GM10248 (cell line): Measurements from ENCODE around the gene NLK.
"Not testable (repeated sequence)": the region's sequence is repeated elsewhere in the genome, so short reads cannot be mapped to it uniquely, and the experiment has no call there.

Experiments
- CTCF ChIA-PET: fragments of 300-600 bp; sonication (Branson Sonifier 250); formaldehyde crosslinking; extraction: SDS; loops from one replicate; lab custom pipeline; 2021; ENCODE audit warnings: antibody characterized with exemption; lab: Yijun Ruan, JAX
- POLR2A ChIA-PET: fragments of 350-650 bp; sonication (Branson Sonifier 250); formaldehyde crosslinking; extraction: SDS; loops from one replicate; lab custom pipeline; 2020; ENCODE audit warnings: antibody characterized with exemption; lab: Yijun Ruan, JAX
- DNase-seq: peaks from one replicate; pipeline ENCODE4 v3.0.0; 2012; ENCODE audit errors: extremely low spot score
- TF ChIP-seq, protein P1 (sequence below): IDR thresholded peaks from 2 replicates; pipeline ENCODE4 v1.5.1; 2012; ENCODE audit warnings: mild to moderate bottlenecking, low read depth; ENCODE audit errors: extremely low read depth, missing control alignments, control extremely low read depth

Gene NLK

DNA sequence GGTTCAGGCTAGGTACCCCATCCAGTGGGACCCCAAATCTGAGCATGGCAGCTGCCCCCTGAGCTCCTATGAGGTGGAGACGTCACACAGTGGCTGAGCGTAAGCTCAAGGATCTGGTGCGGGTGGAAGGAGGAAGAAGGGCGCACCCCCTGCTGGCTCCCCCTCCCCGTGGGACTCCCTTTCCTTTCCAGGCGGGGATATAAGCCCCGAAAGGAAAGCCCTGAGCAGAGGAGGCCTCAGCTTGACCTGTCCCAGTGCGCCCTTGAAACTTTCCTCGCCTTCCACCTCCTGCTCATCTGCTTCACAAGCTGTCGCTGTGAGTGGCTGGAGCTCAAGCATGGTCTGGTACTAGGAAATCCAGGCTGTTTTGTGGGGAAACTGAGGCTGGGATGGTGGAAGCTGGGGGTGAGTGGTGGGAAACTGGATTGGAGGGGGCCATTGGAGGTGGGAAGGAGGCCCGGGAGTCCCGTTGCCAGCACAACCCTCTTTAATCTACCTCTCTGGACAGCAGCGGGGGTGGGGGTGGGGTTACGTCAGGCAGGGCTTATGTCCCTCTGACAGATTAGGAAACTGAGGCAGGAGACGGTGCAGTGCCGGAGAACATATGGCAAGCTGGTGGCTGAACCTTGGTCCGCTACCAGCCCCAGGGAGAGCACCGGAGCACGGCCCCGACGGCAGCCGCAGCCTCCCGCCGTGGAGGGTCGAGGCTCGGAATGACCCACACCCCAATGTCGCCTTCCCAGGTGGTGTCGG, 184.3 kb downstream of the NLK start:
- ChIA-PET POLR2A (no interaction called here), CTCF (interaction anchor here (1.0 to 2.1 kb wide), 2 partner anchors 25 to 26 kb away, joined by 3 to 5 read pairs; no protein-coding TSS in a partner anchor)
- no peak for DNase-seq
- TF ChIP-seq, protein P1, sequence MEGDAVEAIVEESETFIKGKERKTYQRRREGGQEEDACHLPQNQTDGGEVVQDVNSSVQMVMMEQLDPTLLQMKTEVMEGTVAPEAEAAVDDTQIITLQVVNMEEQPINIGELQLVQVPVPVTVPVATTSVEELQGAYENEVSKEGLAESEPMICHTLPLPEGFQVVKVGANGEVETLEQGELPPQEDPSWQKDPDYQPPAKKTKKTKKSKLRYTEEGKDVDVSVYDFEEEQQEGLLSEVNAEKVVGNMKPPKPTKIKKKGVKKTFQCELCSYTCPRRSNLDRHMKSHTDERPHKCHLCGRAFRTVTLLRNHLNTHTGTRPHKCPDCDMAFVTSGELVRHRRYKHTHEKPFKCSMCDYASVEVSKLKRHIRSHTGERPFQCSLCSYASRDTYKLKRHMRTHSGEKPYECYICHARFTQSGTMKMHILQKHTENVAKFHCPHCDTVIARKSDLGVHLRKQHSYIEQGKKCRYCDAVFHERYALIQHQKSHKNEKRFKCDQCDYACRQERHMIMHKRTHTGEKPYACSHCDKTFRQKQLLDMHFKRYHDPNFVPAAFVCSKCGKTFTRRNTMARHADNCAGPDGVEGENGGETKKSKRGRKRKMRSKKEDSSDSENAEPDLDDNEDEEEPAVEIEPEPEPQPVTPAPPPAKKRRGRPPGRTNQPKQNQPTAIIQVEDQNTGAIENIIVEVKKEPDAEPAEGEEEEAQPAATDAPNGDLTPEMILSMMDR: no peak

DNA sequence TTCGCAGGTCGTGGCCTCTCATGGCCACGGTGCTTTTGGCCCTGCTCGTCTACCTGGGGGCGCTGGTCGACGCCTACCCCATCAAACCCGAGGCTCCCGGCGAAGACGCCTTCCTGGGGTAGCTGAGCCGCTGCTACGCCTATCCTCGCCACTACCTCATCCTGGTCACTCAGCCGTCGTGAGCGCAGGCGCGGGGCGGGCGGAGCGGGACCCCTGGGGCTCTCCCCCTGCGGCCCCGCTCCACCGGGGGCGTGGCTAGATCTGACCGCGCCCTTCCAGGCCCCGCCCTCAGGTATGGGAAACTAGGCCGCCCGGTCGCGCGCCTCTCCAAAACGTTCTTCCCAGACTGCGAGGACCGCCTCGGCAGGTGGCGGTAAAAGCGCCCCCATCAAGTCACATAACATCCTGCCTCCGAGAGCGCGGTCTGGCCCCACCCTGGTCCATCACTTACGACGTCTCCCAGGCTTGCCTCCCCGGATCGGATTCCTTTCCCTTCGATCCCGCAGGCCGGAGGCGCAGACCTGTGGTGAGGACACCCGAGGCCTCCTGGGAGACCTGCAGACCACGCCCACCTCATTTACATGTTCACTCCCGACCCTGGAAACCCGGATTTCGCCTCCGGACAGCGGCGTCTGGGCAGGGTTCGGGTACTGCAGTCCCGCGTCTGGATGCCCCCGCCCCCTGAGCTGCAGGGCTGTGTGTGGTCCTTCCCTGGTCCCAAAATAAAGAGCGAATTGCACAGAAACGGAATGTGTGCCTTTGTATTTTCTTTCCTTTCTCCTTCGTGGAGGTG, 185.0 kb downstream of the NLK start:
- CTCF ChIA-PET: interaction anchor here (1.4 kb wide), 1 partner anchor 9 kb away, joined by 5 read pairs; no protein-coding TSS in a partner anchor
- POLR2A ChIA-PET: no interaction called here
- DNase-seq: no peak
- TF ChIP-seq, protein P1: no peak

DNA sequence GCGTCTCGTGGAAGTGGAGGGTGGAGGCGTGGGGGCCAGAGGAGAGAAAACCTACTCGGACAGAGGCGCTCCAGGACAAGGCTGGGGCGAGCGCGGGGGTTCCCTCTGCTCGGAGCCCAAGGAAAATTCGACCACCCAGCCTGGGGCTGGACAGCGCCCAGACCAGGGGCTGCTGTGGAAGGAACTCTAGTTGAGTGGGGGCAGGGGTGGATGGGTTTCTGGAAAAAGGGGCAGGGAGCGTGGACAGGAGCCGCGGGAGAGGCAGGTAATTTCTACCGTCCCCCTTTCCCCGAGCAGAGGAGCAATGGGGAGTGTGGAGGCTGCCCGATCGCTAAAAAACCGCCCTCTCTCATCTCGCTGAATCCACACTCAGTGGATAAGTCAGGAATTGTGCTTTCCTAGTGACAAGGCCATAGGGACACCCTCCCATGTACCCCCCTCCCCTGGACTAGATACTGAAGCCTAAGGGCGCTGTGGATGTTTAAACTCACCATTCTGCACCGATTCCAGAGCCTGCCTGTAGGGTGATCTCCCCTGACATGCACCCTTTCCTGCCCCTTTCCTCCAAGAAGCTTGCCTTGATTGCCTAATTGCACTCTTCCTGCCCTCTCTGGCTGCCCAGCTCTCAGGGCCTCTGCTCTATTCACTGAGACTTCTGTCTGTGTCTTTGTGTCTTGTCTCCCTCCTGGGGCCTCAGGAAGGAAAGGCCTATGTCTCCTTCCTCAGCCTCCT, 185.8 kb downstream of the NLK start:
- no peak for DNase-seq
- TF ChIP-seq, protein P1: no peak
- ChIA-PET POLR2A (no interaction called here), CTCF (interaction anchor here (1.0 to 1.4 kb wide), 2 partner anchors 10 to 189 kb away, joined by 3 to 5 read pairs; no protein-coding TSS in a partner anchor)

DNA sequence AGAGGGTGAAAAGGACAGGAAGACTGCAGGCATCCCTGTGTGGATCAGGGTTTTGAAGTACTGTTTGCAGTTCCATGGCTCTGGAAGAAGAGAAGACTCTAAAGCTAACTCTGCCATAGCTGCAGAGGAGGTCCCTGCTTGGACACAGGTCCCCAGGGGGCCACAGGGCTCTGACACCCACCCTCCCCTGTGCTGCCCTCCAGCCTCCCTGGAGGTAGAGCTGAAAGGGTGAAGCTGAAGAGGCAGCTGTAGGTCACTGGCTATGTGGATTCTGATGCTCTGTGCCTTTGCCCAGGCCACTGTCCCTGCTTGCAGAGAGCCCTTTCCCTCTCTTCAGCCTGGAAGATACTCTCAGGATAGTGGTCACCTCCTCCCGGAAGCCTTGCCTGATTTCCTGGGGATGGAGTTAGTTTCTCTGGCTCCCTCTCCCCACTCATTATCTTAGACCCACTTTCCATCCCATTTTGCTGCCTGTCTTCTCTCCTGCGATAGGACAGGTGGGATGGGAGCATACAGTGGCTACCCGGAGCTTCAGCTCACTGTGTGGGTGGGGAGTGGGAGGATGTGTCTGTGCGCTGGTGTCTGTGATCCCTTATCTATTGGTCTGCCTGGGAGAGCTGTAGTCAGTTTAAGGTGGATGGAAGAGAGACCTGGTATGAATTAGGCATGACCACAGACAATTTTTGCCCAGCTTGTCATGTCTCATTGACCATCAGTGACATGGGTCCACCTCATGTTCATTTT, 186.7 kb downstream of the NLK start:
- POLR2A ChIA-PET: no interaction called here
- DNase-seq: no peak
- TF ChIP-seq, protein P1: no peak
- CTCF ChIA-PET: interaction anchor here (0.9 to 9.5 kb wide), 6 partner anchors 11 to 473 kb away, joined by 3 to 66 read pairs (median 4); no protein-coding TSS in a partner anchor

DNA sequence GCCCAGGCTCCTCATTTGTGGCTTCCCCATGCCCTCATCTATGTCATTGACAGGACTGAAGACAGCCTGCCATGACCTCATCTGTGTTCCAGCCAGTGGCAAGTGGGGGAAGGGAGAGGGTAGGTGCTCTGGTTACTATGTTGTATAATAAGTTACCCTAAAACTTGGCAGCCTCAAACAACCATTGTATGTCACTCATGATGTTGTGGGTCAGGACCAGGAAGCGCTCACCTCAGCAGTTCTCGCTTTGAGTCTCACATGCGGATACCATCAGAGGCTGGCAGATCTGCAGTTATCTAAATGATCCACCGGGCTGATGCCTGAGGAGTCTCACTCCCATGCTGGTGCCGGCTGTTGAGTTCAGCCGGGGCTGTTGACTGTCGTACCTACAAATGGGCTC, 187.5 kb downstream of the NLK start:
- POLR2A ChIA-PET: no interaction called here
- DNase-seq: no peak
- CTCF ChIA-PET: interaction anchor here (0.9 to 9.5 kb wide), 4 partner anchors 20 to 474 kb away, joined by 3 to 66 read pairs (median 4); no protein-coding TSS in a partner anchor
- TF ChIP-seq, protein P1: no peak

DNA sequence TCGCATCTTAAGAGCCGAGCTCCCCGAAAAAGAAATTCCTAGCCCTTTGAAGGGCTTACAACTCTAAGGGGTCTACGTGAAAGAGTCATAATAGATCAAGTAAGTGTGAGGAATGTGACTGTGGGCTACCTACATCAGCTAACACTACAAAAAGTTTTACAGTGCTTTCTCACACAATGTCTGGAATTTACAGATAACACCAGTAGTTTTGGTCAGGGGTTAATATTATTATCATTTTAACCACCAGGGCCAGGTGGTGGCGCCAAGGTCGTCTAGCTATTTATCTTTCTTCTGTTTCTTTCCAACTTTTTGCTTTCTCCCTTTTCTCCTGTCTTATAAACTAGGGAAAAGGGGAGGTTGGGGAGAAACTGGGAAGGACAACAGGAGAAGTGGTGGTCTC, 188.1 kb downstream of the NLK start:
- CTCF ChIA-PET: interaction anchor here (1.9 to 9.5 kb wide), 2 partner anchors 20 to 186 kb away, joined by 5 to 66 read pairs; no protein-coding TSS in a partner anchor
- POLR2A ChIA-PET, DNase-seq: not testable (repeated sequence)

DNA sequence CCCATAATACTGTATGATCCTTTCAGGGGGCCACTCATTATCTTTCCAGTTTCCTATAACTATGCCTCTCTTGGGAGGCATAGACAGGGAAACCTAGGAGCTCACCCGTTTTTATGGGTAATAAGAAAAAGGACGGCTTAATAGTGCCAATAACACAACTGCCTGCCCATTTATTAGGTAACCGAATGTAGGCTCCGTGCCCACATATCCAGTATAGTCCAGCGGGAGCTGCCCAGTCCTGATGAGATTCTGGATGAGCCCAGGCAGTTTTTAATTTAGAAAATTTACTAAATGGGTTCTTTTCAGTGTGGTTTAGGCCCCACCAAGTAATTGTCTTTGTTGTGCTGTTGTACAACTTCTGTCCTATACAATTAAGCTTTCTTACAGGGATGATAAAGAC, 189.1 kb downstream of the NLK start:
- ChIA-PET POLR2A (interaction anchor here (0.6 kb wide), 1 partner anchor 17 kb away, joined by 3 read pairs; no protein-coding TSS in a partner anchor), CTCF (interaction anchor here (1.0 to 9.5 kb wide), 4 partner anchors 10 to 250 kb away, joined by 3 to 66 read pairs (median 4); no protein-coding TSS in a partner anchor)
- DNase-seq: not testable (repeated sequence)
